Activated naive CD8-positive, alpha-beta T cell treated with anti-CD3 and anti-CD28 coated beads, Interleukin-2, amount 10 ng/mL, durations not matched to agents 7 days and 5 days (primary cell): ENCODE results near the gene SLC16A10. TPM values are rescaled to one million over a fixed set of nuclear protein-coding genes. Genes with fewer than 3 reads are reported as not detected.

ENCODE experiments used
- ATAC-seq: fragments of 150-1000 bp; cut with Tn5 transposase; one replicate; pipeline ENCODE4 v1.10.0; 2021; ENCODE audit warnings: low read depth, moderate library complexity
- POLR2A ChIA-PET: fragments of 350-600 bp; sonication (Branson Sonifier 250); formaldehyde crosslinking; loops from one replicate; lab custom pipeline; 2021; ENCODE audit warnings: antibody characterized with exemption; lab: Charles Lee
- DNase-seq: peaks from one replicate; pipeline ENCODE4 v3.0.0; 2021
- H3K27ac Mint-ChIP-seq: one replicate; pipeline ENCODE4 v1.8.0; 2022; ENCODE audit warnings: mild to moderate bottlenecking, mixed read lengths
- H3K27me3 Mint-ChIP-seq: one replicate; pipeline ENCODE4 v1.8.0; 2022; ENCODE audit warnings: mild to moderate bottlenecking, moderate library complexity, mixed read lengths
- H3K36me3 Mint-ChIP-seq: one replicate; pipeline ENCODE4 v1.8.0; 2021; ENCODE audit warnings: mild to moderate bottlenecking, mixed read lengths
- H3K4me1 Mint-ChIP-seq: one replicate; pipeline ENCODE4 v1.8.0; 2021; ENCODE audit warnings: mixed read lengths
- H3K4me3 Mint-ChIP-seq: one replicate; pipeline ENCODE4 v1.8.0; 2022; ENCODE audit warnings: mild to moderate bottlenecking, moderate library complexity, mixed read lengths
- H3K9me3 Mint-ChIP-seq: one replicate; pipeline ENCODE4 v1.8.0; 2021; ENCODE audit warnings: mixed read lengths
- total RNA-seq, 2 experiments: library from RNA; stranded (reverse); gene quantifications; one replicate each; pipeline ENCODE4 v1.2.3, GENCODE V29; 2021

SLC16A10 gene
- total RNA-seq, 2 experiments from 2014 or later = 6.8 to 7.1 TPM

DNA sequence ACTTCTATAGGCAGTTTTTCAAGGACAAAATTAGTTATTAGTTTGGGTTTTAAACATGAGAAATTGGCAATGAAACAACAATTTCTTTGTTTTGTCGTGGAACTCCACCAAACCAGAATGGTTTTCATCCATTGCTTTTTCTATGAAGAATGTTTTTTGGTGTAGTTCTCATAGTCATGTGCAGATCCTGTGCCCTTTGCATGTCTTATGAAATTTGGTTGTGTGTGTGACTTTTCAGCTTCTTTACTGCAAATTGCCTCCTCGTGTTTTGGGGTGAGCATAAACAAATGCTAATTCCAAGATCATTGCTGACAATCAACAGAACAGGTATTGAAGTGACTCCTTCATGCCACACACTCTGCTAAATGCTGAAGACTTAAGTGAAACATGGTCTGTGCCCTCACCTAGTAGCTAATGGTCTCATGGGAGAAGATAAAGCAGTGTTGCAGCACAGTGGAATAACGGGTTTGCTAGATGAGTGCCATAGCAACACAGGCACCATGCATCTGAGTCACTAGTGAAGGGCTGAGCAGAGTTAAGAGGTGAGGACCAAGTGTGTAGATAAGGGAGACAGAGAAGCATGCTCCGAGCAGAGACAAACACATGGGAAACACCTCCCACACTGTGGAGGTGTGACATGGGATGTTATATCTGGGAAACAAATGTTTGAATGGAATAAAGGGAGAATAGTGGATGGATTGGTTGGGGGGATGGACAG lies 120.0 kb downstream of the SLC16A10 start:
- H3K27ac Mint-ChIP-seq = no peak overlapping the region
- no peaks in the 10 kb centered on the region for H3K9me3 Mint-ChIP-seq
- ATAC-seq (no peak), DNase-seq (no peak)
- POLR2A ChIA-PET = no interaction called here
- H3K4me3 Mint-ChIP-seq = no peak overlapping the region
- peaks cover 9% of the 10 kb centered on the region for H3K4me1 Mint-ChIP-seq
- H3K36me3 Mint-ChIP-seq = peaks cover 6% of the 10 kb centered on the region
- H3K27me3 Mint-ChIP-seq = peaks cover 3% of the 10 kb centered on the region

GRCh38 chr6:111208933-111209332 lies 121.6 kb downstream of the SLC16A10 start:
- Mint-ChIP-seq H3K36me3 (peaks cover 6% of the 10 kb centered on the region), H3K4me3 (no peak overlapping the region), H3K4me1 (peaks cover 9% of the 10 kb centered on the region), H3K27me3 (peaks cover 3% of the 10 kb centered on the region), H3K27ac (no peak overlapping the region), H3K9me3 (no peaks in the 10 kb centered on the region)
- POLR2A ChIA-PET = no interaction called here
- ATAC-seq (no peak), DNase-seq (no peak)

DNA sequence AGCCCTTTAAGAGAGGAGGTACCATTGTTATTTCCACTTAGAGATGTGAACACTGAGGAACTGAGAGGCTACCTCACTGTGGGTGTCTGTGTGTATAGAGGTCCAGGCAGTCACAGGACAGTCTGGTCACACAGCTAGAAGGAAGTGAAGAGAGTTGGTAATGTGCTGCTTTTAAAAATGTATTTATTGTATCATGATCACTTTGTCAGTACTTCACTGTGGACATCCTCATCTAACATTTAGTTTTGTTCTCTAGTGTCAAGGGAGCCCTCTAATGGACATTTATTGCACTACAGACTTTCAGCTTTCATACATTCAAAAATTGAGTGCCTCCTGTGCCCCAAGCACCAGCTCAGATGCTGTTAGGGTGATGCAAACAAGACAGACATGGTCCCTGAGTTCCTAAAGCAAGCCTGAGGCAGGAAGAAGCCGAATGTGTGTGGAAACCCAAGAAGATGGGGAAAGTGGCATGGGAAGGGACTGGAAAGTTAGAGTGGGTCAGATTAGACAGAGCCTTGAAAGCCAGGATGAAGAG lies 123.0 kb downstream of the SLC16A10 start:
- H3K9me3 Mint-ChIP-seq = no peaks in the 10 kb centered on the region
- peak; percentile 39 for DNase-seq
- peaks cover 6% of the 10 kb centered on the region for H3K36me3 Mint-ChIP-seq
- peak; percentile 65 for ATAC-seq
- H3K27me3 Mint-ChIP-seq = peaks cover 3% of the 10 kb centered on the region
- H3K27ac Mint-ChIP-seq = no peak overlapping the region
- no peak overlapping the region for H3K4me3 Mint-ChIP-seq
- H3K4me1 Mint-ChIP-seq = peaks cover 9% of the 10 kb centered on the region
- POLR2A ChIA-PET = interaction anchor here (1.0 kb wide), 1 partner anchor 152 kb away, joined by 3 read pairs; no protein-coding TSS in a partner anchor

DNA sequence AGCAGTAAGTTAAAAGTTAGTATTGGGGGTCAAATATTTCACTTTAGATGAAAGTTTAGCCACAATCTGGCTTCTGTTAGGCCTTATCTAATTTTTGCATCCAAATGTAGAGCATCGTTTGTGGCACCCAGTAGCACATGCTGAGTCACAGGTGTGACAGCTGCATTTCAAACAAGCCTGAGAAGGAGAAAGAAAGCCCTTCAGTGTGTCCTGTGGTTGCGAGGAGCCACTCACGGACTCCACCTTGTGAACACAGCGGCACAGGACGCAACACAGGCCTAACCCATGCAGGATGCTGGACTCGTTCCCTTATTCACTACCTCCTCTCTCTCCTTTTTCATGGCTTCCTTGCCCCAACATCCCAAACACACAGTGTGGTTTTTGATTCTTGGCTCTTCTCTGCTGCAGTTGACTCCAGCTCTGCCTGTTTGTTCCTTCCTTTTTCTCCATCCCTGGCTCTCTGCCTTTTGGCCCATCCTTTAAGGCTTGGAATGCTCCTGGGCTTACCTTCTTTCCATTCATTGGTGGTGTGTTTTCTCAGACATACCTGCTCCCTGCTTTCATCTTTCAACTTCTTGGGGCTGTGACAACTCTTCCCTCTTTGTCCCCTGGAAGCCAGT lies 124.2 kb downstream of the SLC16A10 start:
- H3K4me1 Mint-ChIP-seq = peaks cover 9% of the 10 kb centered on the region
- H3K9me3 Mint-ChIP-seq = no peaks in the 10 kb centered on the region
- no peak overlapping the region for H3K4me3 Mint-ChIP-seq
- H3K36me3 Mint-ChIP-seq = peaks cover 6% of the 10 kb centered on the region
- ATAC-seq (no peak), DNase-seq (no peak)
- peaks cover 3% of the 10 kb centered on the region for H3K27me3 Mint-ChIP-seq
- H3K27ac Mint-ChIP-seq = no peak overlapping the region
- POLR2A ChIA-PET = no interaction called here

GRCh38 chr6:111212625-111213024 lies 125.3 kb downstream of the SLC16A10 start:
- DNase-seq = no peak
- peaks cover 9% of the 10 kb centered on the region for H3K4me1 Mint-ChIP-seq
- POLR2A ChIA-PET = no interaction called here

DNA sequence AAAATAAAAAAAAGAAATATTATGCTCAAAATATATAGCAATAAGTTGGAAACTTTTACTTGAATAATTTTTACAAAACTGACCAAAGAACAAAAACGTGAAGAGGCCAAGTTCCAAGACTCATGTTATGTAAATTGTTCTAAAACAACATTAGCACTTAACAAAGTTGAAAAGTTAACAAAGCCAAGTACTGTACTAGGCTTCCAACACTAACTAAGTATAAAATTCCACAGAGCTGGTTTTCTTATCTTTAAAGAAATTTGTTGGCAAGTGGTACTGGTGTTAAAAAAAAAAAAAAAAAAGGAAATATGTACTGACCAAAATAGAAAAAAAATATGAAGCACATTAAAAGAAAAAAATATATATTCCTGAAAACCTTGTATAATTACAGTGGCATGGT lies 127.8 kb downstream of the SLC16A10 start:
- no peak overlapping the region for H3K4me3 Mint-ChIP-seq
- H3K4me1 Mint-ChIP-seq = peaks cover 2% of the 10 kb centered on the region
- POLR2A ChIA-PET = no interaction called here
- no peaks in the 10 kb centered on the region for H3K9me3 Mint-ChIP-seq
- H3K27ac Mint-ChIP-seq = no peak overlapping the region
- peaks cover 3% of the 10 kb centered on the region for H3K36me3 Mint-ChIP-seq
- ATAC-seq (no peak), DNase-seq (no peak)
- no peaks in the 10 kb centered on the region for H3K27me3 Mint-ChIP-seq

More at GRCh38 chr6:111212625-111213024, 125.3 kb downstream of the SLC16A10 start:
- ATAC-seq = no peak
- Mint-ChIP-seq H3K36me3 (peaks cover 3% of the 10 kb centered on the region), H3K4me3 (no peak overlapping the region), H3K27ac (no peak overlapping the region), H3K9me3 (no peaks in the 10 kb centered on the region), H3K27me3 (peaks cover under 1% of the 10 kb centered on the region)

DNA sequence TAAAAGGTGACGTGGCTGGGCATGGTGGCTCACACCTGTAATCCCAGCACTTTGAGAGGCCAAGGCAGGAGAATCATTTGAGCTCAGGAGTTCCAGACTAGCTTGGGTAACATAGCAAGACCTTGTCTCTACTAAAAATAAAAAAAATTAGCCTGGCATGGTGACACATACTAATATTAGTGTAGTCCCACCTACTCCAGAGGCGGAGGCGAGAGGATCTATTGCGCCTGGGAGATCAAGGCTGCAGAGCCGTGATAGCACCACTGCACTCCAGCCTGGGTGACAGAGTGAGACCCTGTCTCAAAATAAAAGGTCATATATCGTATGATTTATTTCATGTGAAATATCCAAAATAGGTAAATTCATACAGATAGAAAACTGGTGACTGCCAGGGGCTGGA lies 132.5 kb downstream of the SLC16A10 start:
- POLR2A ChIA-PET = no interaction called here
- no peaks in the 10 kb centered on the region for H3K27me3 Mint-ChIP-seq
- no peaks in the 10 kb centered on the region for H3K36me3 Mint-ChIP-seq
- no peak for ATAC-seq
- no peaks in the 10 kb centered on the region for H3K4me1 Mint-ChIP-seq
- no peak overlapping the region for H3K4me3 Mint-ChIP-seq
- no peaks in the 10 kb centered on the region for H3K9me3 Mint-ChIP-seq
- DNase-seq = no peak
- no peak overlapping the region for H3K27ac Mint-ChIP-seq

DNA sequence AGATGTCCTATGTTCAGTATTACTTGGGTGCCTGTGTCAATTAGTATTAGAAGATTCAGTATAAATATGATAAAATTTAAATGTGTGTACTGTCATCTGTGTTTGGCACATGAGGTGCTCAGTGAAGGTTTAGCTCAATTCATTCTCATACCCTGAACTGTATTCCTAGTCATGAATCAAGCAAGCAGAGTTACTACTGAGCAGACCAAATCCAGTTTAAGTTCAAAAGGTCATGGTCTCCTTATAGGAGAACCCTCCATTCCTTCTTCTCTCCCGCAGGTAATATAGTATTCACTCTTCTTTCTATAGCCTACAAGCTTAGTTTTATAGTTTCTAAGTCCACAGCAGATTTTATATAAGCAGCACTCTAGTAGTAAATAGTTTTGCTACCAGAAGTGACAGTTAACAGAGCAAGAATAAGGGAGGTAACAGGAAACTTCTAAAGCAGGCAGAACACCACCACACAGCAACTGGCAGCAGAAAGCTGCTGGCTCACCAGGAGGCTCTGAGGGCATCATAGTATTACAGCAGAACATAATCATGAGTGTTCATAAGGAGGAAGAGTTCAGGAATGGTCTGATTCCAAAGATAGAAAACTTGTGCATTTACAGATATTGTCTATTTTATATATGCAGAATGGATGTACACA lies 133.2 kb downstream of the SLC16A10 start:
- H3K4me1 Mint-ChIP-seq = no peaks in the 10 kb centered on the region
- no peaks in the 10 kb centered on the region for H3K27me3 Mint-ChIP-seq
- H3K27ac Mint-ChIP-seq = no peak overlapping the region
- DNase-seq (no peak), ATAC-seq (no peak)
- no peaks in the 10 kb centered on the region for H3K36me3 Mint-ChIP-seq
- no peaks in the 10 kb centered on the region for H3K9me3 Mint-ChIP-seq
- H3K4me3 Mint-ChIP-seq = no peak overlapping the region
- POLR2A ChIA-PET = no interaction called here

- no peak overlapping the region for H3K27ac Mint-ChIP-seq
- no peak for ATAC-seq
- no peaks in the 10 kb centered on the region for H3K9me3 Mint-ChIP-seq
- no peaks in the 10 kb centered on the region for H3K36me3 Mint-ChIP-seq
- no peaks in the 10 kb centered on the region for H3K4me1 Mint-ChIP-seq
- no peak overlapping the region for H3K4me3 Mint-ChIP-seq
- no peak for DNase-seq
- no peaks in the 10 kb centered on the region for H3K27me3 Mint-ChIP-seq
- POLR2A ChIA-PET = no interaction called here
These were observed 134.5 kb downstream of the SLC16A10 start for GRCh38 chr6:111221804-111222203.

- no peak overlapping the region for H3K27ac Mint-ChIP-seq
- POLR2A ChIA-PET = no interaction called here
- H3K27me3 Mint-ChIP-seq = no peaks in the 10 kb centered on the region
- no peaks in the 10 kb centered on the region for H3K4me1 Mint-ChIP-seq
- H3K9me3 Mint-ChIP-seq = no peaks in the 10 kb centered on the region
- no peak overlapping the region for H3K4me3 Mint-ChIP-seq
- DNase-seq (no peak), ATAC-seq (no peak)
- H3K36me3 Mint-ChIP-seq = no peaks in the 10 kb centered on the region
These were observed 135.0 kb downstream of the SLC16A10 start for GRCh38 chr6:111222341-111222740.

DNA sequence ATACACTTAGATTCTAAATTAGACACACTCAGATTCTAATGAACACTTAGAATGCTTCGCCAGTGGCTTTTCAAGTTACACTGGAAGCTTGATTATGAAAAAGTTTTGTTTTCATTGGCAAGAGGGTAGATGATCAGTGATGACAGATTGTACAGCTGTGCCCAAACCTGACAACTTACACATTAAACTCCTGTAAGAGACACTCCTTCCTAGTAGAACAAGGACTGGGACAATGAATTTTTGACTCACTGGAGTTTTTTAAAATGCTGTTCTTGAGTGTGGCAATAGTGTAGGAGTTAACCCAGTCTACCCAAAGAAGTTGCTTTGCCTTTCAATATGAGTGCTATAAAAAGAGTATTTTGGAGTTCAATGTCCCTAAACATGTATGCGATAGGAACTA lies 140.8 kb downstream of the SLC16A10 start:
- no peak for DNase-seq
- Mint-ChIP-seq H3K27me3 (no peaks in the 10 kb centered on the region), H3K4me3 (no peak overlapping the region), H3K4me1 (no peaks in the 10 kb centered on the region), H3K9me3 (no peaks in the 10 kb centered on the region), H3K36me3 (no peaks in the 10 kb centered on the region), H3K27ac (no peak overlapping the region)
- POLR2A ChIA-PET = no interaction called here
- ATAC-seq = no peak

DNA sequence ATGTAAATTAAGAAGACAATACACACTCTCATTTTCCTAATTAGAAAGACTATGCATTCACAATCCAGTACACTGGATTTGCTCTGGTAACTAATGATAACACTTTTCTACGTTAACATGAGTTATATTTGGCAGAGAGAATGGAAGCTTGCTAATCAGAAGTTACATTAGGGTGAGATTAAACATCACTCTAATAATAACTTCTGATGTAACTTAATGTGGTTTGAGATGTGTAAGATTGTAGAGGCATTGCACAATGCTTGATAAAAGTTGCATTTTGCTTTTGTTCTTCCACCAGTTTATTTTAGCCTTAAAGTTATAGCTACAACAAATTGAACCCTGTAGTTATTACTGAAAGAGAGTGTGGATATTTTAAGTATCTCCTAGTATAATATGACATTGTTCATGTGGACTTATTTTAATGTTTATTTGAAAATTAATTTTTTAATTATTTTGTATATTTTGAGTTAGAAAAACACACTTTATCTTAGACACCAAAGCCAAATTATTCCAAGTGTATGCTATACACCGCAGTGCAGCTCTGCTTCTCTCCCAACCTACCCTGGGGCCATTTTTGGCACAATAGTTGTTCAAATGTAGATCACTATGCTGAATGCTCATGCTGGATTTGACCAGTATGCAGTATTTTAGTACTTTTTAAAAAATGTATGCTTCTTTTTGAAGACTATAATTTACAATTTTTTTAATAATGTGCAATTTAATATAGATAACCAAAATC lies 143.2 kb downstream of the SLC16A10 start:
- Mint-ChIP-seq H3K27ac (no peak overlapping the region), H3K27me3 (peaks cover 2% of the 10 kb centered on the region), H3K9me3 (peaks cover 2% of the 10 kb centered on the region), H3K4me1 (no peaks in the 10 kb centered on the region), H3K36me3 (peaks cover 1% of the 10 kb centered on the region), H3K4me3 (no peak overlapping the region)
- POLR2A ChIA-PET = no interaction called here
- no peak for ATAC-seq
- no peak for DNase-seq

DNA sequence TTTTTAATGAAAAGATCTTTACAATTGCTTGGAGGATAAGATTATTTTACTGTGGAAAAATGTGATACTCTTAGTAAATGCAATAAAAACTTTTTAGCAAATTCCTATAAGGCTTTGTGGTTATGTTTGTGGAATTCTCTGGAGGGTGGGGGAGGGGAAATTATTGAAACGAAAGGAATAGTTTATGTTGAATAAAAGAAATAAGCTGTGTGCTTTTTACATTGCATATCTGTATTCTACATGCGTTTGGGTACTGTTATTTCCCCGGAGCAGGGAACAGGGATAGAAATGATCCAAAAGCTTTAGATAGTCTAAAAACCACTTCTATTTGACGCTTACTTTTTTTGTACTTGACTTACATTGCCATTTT lies 143.8 kb downstream of the SLC16A10 start:
- no peak overlapping the region for H3K27ac Mint-ChIP-seq
- no peak for DNase-seq
- H3K36me3 Mint-ChIP-seq = peaks cover 1% of the 10 kb centered on the region
- no peak for ATAC-seq
- no peaks in the 10 kb centered on the region for H3K4me1 Mint-ChIP-seq
- peaks cover 2% of the 10 kb centered on the region for H3K27me3 Mint-ChIP-seq
- H3K9me3 Mint-ChIP-seq = peaks cover 2% of the 10 kb centered on the region
- no peak overlapping the region for H3K4me3 Mint-ChIP-seq
- POLR2A ChIA-PET = no interaction called here
